ENCODE results near the gene ANKRD24. TPM values are rescaled to one million over a fixed set of nuclear protein-coding genes. Genes with fewer than 3 reads are reported as not detected.

ANKRD24 gene
- total RNA-seq, 1 experiment from 2014 or later, result 10.9 TPM

GRCh38 chr19:4256563-4256962 lies 74.1 kb downstream of the ANKRD24 start:
- POLR2A ChIA-PET (ENCODE audit: low non-redundant PET), result no interaction called here
- no TSS peak for BruUV-seq (replicated peaks)

GRCh38 chr19:4257025-4257424 lies 74.5 kb downstream of the ANKRD24 start:
- no peaks in the 10 kb centered on the region for H3K27me3 ChIP-seq (replicated peaks; ENCODE audit: insufficient read depth, low read depth, low read length, poor library complexity)
- BruUV-seq (replicated peaks), result no TSS peak
- H3K4me3 ChIP-seq (ENCODE audit: low read depth, low read length, poor library complexity, severe bottlenecking), result no peak overlapping the region
- H3K9me3 ChIP-seq (ENCODE audit: low read depth, low read length, poor library complexity, severe bottlenecking), result peaks cover 6% of the 10 kb centered on the region
- peaks cover 27% of the 10 kb centered on the region for H3K36me3 ChIP-seq (ENCODE audit: insufficient read depth, low read length, poor library complexity, severe bottlenecking)
- TF ChIP-seq EZH2 (IDR thresholded peaks at IDR 0.05; ENCODE audit: borderline replicate concordance, low read depth, low read length, poor library complexity, severe bottlenecking), result no peak
- no peak for TF ChIP-seq CTCF (conservative IDR thresholded peaks at IDR 0.05; ENCODE audit: low read depth, low read length)
- ChIA-PET CTCF (no interaction called here), POLR2A (ENCODE audit: low non-redundant PET) (no interaction called here)
- no peaks in the 10 kb centered on the region for H3K4me1 ChIP-seq (ENCODE audit: insufficient read depth, low read length, poor library complexity, severe bottlenecking)
- intact Hi-C loops (cut with micrococcal nuclease; ENCODE audit: unreplicated experiment), result no loop called here
- no peak overlapping the region for H3K27ac ChIP-seq (ENCODE audit: low read depth, low read length, poor library complexity, severe bottlenecking)
- DNase-seq (ENCODE audit: low spot score), result no peak

More at GRCh38 chr19:4256563-4256962, 74.1 kb downstream of the ANKRD24 start:
- DNase-seq (ENCODE audit: low spot score), result peak; percentile 33
- peaks cover 27% of the 10 kb centered on the region for H3K36me3 ChIP-seq (ENCODE audit: insufficient read depth, low read length, poor library complexity, severe bottlenecking)
- peaks cover 6% of the 10 kb centered on the region for H3K9me3 ChIP-seq (ENCODE audit: low read depth, low read length, poor library complexity, severe bottlenecking)
- 0 out of 2 replicates have a peak, but pooled peaks have one; percentile 23 for TF ChIP-seq CTCF (conservative IDR thresholded peaks at IDR 0.05; ENCODE audit: low read depth, low read length)
- no peak for TF ChIP-seq EZH2 (IDR thresholded peaks at IDR 0.05; ENCODE audit: borderline replicate concordance, low read depth, low read length, poor library complexity, severe bottlenecking)
- no peaks in the 10 kb centered on the region for H3K4me1 ChIP-seq (ENCODE audit: insufficient read depth, low read length, poor library complexity, severe bottlenecking)
- intact Hi-C loops (cut with micrococcal nuclease; ENCODE audit: unreplicated experiment), result no loop called here
- no peak overlapping the region for H3K27ac ChIP-seq (ENCODE audit: low read depth, low read length, poor library complexity, severe bottlenecking)
- CTCF ChIA-PET, result no interaction called here
- H3K4me3 ChIP-seq (ENCODE audit: low read depth, low read length, poor library complexity, severe bottlenecking), result no peak overlapping the region
- no peaks in the 10 kb centered on the region for H3K27me3 ChIP-seq (replicated peaks; ENCODE audit: insufficient read depth, low read depth, low read length, poor library complexity)

GRCh38 chr19:4258181-4258580 lies 75.7 kb downstream of the ANKRD24 start:
- TF ChIP-seq EZH2 (IDR thresholded peaks at IDR 0.05; ENCODE audit: borderline replicate concordance, low read depth, low read length, poor library complexity, severe bottlenecking), result no peak
- no peak for TF ChIP-seq CTCF (conservative IDR thresholded peaks at IDR 0.05; ENCODE audit: low read depth, low read length)
- CTCF ChIA-PET, result no interaction called here
- peaks cover 21% of the 10 kb centered on the region for H3K36me3 ChIP-seq (ENCODE audit: insufficient read depth, low read length, poor library complexity, severe bottlenecking)
- no peak overlapping the region for H3K27ac ChIP-seq (ENCODE audit: low read depth, low read length, poor library complexity, severe bottlenecking)
- DNase-seq (ENCODE audit: low spot score), result no peak
- POLR2A ChIA-PET (ENCODE audit: low non-redundant PET), result no interaction called here
- H3K27me3 ChIP-seq (replicated peaks; ENCODE audit: insufficient read depth, low read depth, low read length, poor library complexity), result no peaks in the 10 kb centered on the region
- no peaks in the 10 kb centered on the region for H3K4me1 ChIP-seq (ENCODE audit: insufficient read depth, low read length, poor library complexity, severe bottlenecking)
- H3K4me3 ChIP-seq (ENCODE audit: low read depth, low read length, poor library complexity, severe bottlenecking), result no peak overlapping the region
- BruUV-seq (replicated peaks), result no TSS peak
- peaks cover 6% of the 10 kb centered on the region for H3K9me3 ChIP-seq (ENCODE audit: low read depth, low read length, poor library complexity, severe bottlenecking)
- intact Hi-C loops (cut with micrococcal nuclease; ENCODE audit: unreplicated experiment), result no loop called here

All from A673 (cell line).